ENCODE results near the gene RIPK4.

The RIPK4 gene

GRCh38 chr21:41768437-41769042 lies 1.7 kb upstream of the RIPK4 start:
- DNase-seq = peak; percentile 32

GRCh38 chr21:41767606-41768436 lies 969 bp upstream of the RIPK4 start:
- DNase-seq = no peak

- peak; percentile 10 for DNase-seq
Observed at GRCh38 chr21:41765973-41766882, 624 bp downstream of the RIPK4 start.

- DNase-seq = no peak
Observed at GRCh38 chr21:41765420-41765821, 1.4 kb downstream of the RIPK4 start.

GRCh38 chr21:41764558-41765419 lies 2.1 kb downstream of the RIPK4 start:
- DNase-seq = no peak

- no peak for DNase-seq
Observed at GRCh38 chr21:41763996-41764395, 2.9 kb downstream of the RIPK4 start.

GRCh38 chr21:41763398-41763931 lies 3.4 kb downstream of the RIPK4 start:
- no peak for DNase-seq

- no peak for DNase-seq
Observed at GRCh38 chr21:41762753-41763152, 4.1 kb downstream of the RIPK4 start.

GRCh38 chr21:41761934-41762635 lies 4.8 kb downstream of the RIPK4 start:
- DNase-seq = no peak

GRCh38 chr21:41761211-41761933 lies 5.5 kb downstream of the RIPK4 start:
- peak; percentile 46 for DNase-seq

- no peak for DNase-seq
Observed at GRCh38 chr21:41760411-41760810, 6.4 kb downstream of the RIPK4 start.

GRCh38 chr21:41759926-41760325 lies 6.9 kb downstream of the RIPK4 start:
- DNase-seq = no peak

- DNase-seq = no peak
Observed at GRCh38 chr21:41759214-41759840, 7.5 kb downstream of the RIPK4 start.

- DNase-seq = no peak
Observed at GRCh38 chr21:41758550-41758949, 8.3 kb downstream of the RIPK4 start.

- DNase-seq = no peak
Observed at GRCh38 chr21:41755934-41756773, 10.7 kb downstream of the RIPK4 start.

GRCh38 chr21:41755258-41755933 lies 11.5 kb downstream of the RIPK4 start:
- no peak for DNase-seq

GRCh38 chr21:41754479-41754891 lies 12.4 kb downstream of the RIPK4 start:
- no peak for DNase-seq

- DNase-seq = no peak
Observed at GRCh38 chr21:41753006-41753898, 13.6 kb downstream of the RIPK4 start.
